ENCODE data around the gene FRRS1L. TPM values are rescaled to one million over a fixed set of nuclear protein-coding genes. Genes with fewer than 3 reads are reported as not detected.
A peak's percentile ranks its signal among the peaks of the same experiment; 100 is the strongest.

The FRRS1L gene
- total and polyA plus RNA-seq, 2 of the 4 experiments (the other 2 are of a cell fraction), result under 0.01 to 0.05 TPM

- Histone ChIP-seq H3K9ac (ENCODE audit: low read depth, low read length) (no peak overlapping the region), H3K4me1 (ENCODE audit: control insufficient read depth, insufficient read depth, low read length) (peaks cover 16% of the 10 kb centered on the region), H3K4me3 (ENCODE audit: insufficient read depth, low read depth, low read length) (no peak overlapping the region), H2BK20ac (ENCODE audit: low read depth, low read length) (no peak overlapping the region), H2AK5ac (ENCODE audit: low read depth, low read length) (peak overlapping the region; percentile 42; the same call in 1 of the 2 replicates), H3K4ac (ENCODE audit: low read depth, low read length) (peak overlapping the region; percentile 8; the same call in 1 of the 2 replicates), H3K36me3 (ENCODE audit: control insufficient read depth, insufficient read depth, low read length) (peaks cover 2% of the 10 kb centered on the region), H2AK9ac (replicated peaks; ENCODE audit: low read depth, low read length, poor library complexity) (no peak overlapping the region), H3K56ac (ENCODE audit: extremely low read depth, insufficient read depth, low read length) (no peak overlapping the region), H3K27me3 (ENCODE audit: control insufficient read depth, insufficient read depth, low read length) (no peaks in the 10 kb centered on the region), H3K9me1 (ENCODE audit: insufficient read depth, low read length) (peaks cover 15% of the 10 kb centered on the region; the same call in 1 of the 2 replicates), H3K18ac (ENCODE audit: low read depth, low read length) (peak overlapping the region; percentile 28; the same call in 1 of the 2 replicates), H3K14ac (replicated peaks; ENCODE audit: low read depth, low read length) (peak overlapping the region; percentile 63; the same call in 1 of the 2 replicates), H4K5ac (ENCODE audit: low read depth, low read length) (no peak overlapping the region; the same call in 1 of the 2 replicates), H4K20me1 (ENCODE audit: insufficient read depth, low read length) (peaks cover 22% of the 10 kb centered on the region), H2BK5ac (ENCODE audit: low read depth, low read length, poor library complexity, severe bottlenecking) (no peak overlapping the region), H4K91ac (ENCODE audit: insufficient read depth, low read depth, low read length) (no peak overlapping the region), H3K4me2 (ENCODE audit: low read depth, low read length) (no peak overlapping the region), H2BK15ac (ENCODE audit: low read depth, low read length) (no peak overlapping the region), H4K8ac (ENCODE audit: low read depth in 2 of 2, low read length in 2 of 2) (peak overlapping the region in 1 of 2 experiments; percentile 42; a peak in 1 of 4 replicates), H2BK120ac (ENCODE audit: low read depth, low read length) (peak overlapping the region; percentile 49; the same call in 1 of the 2 replicates), H3K23ac (ENCODE audit: low read depth, low read length) (0 out of 2 replicates have a peak overlapping the region, but pooled peaks have one; percentile 11), H2AFZ (replicated peaks; ENCODE audit: low read length, poor library complexity) (no peak overlapping the region), H3K79me1 (ENCODE audit: low read depth in 1 of 2, low read length in 2 of 2) (peaks cover 32 to 62% of the 10 kb centered on the region in 2 experiments), H3K27ac (ENCODE audit: insufficient read depth, low read length) (no peak overlapping the region), H3K9me3 (ENCODE audit: control insufficient read depth, insufficient read depth, low read length) (no peaks in the 10 kb centered on the region)
- no TSS peak for BruUV-seq (replicated peaks)
- intact Hi-C loops (cut with micrococcal nuclease), result no loop called here
- dilution Hi-C loops (cut with HindIII; ENCODE audit: low sequenced_read_pairs, unreplicated experiment), result no loop called here
- no peak for ATAC-seq (ENCODE audit: low read depth)
- ChIA-PET POLR2A (ENCODE audit: unreplicated experiment) (no interaction called here), CTCF (interaction anchor here (1.2 kb wide), 1 partner anchor 14 kb away, joined by 3 read pairs; no protein-coding TSS in a partner anchor)
- no peak for TF ChIP-seq MAFK (IDR thresholded peaks at IDR 0.05; ENCODE audit: low read depth, low read length)
- no peak for TF ChIP-seq ELK1 (IDR thresholded peaks at IDR 0.05; ENCODE audit: borderline replicate concordance, low read depth, low read length)
- no peak for TF ChIP-seq BHLHE40 (IDR thresholded peaks at IDR 0.05; ENCODE audit: low read depth, low read length)
- no peak for TF ChIP-seq USF2 (IDR thresholded peaks at IDR 0.05; ENCODE audit: low read depth, low read length)
- TF ChIP-seq RFX5 (IDR thresholded peaks at IDR 0.05; ENCODE audit: low read depth, low read length), result no peak
- no peak for TF ChIP-seq CEBPB (IDR thresholded peaks at IDR 0.05; ENCODE audit: low read depth, low read length)
- TF ChIP-seq, protein P1, sequence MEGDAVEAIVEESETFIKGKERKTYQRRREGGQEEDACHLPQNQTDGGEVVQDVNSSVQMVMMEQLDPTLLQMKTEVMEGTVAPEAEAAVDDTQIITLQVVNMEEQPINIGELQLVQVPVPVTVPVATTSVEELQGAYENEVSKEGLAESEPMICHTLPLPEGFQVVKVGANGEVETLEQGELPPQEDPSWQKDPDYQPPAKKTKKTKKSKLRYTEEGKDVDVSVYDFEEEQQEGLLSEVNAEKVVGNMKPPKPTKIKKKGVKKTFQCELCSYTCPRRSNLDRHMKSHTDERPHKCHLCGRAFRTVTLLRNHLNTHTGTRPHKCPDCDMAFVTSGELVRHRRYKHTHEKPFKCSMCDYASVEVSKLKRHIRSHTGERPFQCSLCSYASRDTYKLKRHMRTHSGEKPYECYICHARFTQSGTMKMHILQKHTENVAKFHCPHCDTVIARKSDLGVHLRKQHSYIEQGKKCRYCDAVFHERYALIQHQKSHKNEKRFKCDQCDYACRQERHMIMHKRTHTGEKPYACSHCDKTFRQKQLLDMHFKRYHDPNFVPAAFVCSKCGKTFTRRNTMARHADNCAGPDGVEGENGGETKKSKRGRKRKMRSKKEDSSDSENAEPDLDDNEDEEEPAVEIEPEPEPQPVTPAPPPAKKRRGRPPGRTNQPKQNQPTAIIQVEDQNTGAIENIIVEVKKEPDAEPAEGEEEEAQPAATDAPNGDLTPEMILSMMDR (conservative IDR thresholded peaks at IDR 0.05; ENCODE audit: low read depth, low read length), result no peak
- TF ChIP-seq RCOR1 (IDR thresholded peaks at IDR 0.05; ENCODE audit: insufficient replicate concordance, low read length), result no peak
- TF ChIP-seq RAD21 (IDR thresholded peaks at IDR 0.05; ENCODE audit: low read length), result no peak
- TF ChIP-seq SMC3 (IDR thresholded peaks at IDR 0.05; ENCODE audit: low read depth, low read length), result no peak
- TF ChIP-seq CHD1 (IDR thresholded peaks at IDR 0.05; ENCODE audit: low read depth, low read length), result no peak
- no peak for TF ChIP-seq MXI1 (IDR thresholded peaks at IDR 0.05; ENCODE audit: borderline replicate concordance, low read depth, low read length)
- TF ChIP-seq NFE2L2 (IDR thresholded peaks at IDR 0.05; ENCODE audit: low read depth, low read length), result no peak
- no peak for TF ChIP-seq FOS (IDR thresholded peaks at IDR 0.05; ENCODE audit: low read depth, low read length)
- TF ChIP-seq MAZ (IDR thresholded peaks at IDR 0.05; ENCODE audit: borderline replicate concordance, low read depth, low read length), result no peak
- no peak for TF ChIP-seq POLR2A (IDR thresholded peaks at IDR 0.05; ENCODE audit: low read depth, low read length)
- DNase-seq, result no peak
- no CpG with 5 or more reads among the region's 3 CpGs for WGBS, 2 experiments (ENCODE audit: extremely low coverage in 2 of 2, insufficient read length in 1 of 2)
- in situ Hi-C loops (cut with MboI; ENCODE audit: low sequenced_read_pairs), result loop anchor here (10.0 kb wide), 1 partner anchor 64 kb away; the partner anchor contains the start of gene FRRS1L
These were observed 65.8 kb downstream of the FRRS1L start for GRCh38 chr9:109101202-109101595.

Data from IMR-90 (cell line).